K562 (cell line): ENCODE results near the gene CCDC78. TPM values are rescaled to one million over a fixed set of nuclear protein-coding genes. Genes with fewer than 3 reads are reported as not detected.

Source experiments
- COPS2 ChIP-seq: fragments of 450-650 bp; conservative IDR thresholded peaks from 2 replicates; pipeline ENCODE4 v1.6.1; 2016; ENCODE audit warnings: mild to moderate bottlenecking, moderate library complexity
- E2F6 ChIP-seq, 2 experiments: IDR thresholded peaks; 2 replicates each; pipeline ENCODE4 v1.6.1; 2011; ENCODE audit warnings: borderline replicate concordance in 1 of 2, control low read depth in 1 of 2, low read depth in 1 of 2, low read length in 1 of 2, mild to moderate bottlenecking in 1 of 2, mixed read lengths in 1 of 2, moderate library complexity in 1 of 2; ENCODE audit not compliant: insufficient read depth in 1 of 2, insufficient read length in 1 of 2, poor library complexity in 1 of 2, severe bottlenecking in 1 of 2; ENCODE audit errors: extremely low read depth in 1 of 2
- EP400 ChIP-seq: fragments of 450-650 bp; IDR thresholded peaks from 2 replicates; pipeline ENCODE4 v1.6.1; 2017; ENCODE audit warnings: antibody characterized with exemption, mild to moderate bottlenecking, moderate library complexity
- FOXJ2 ChIP-seq: fragments of 200-800 bp; sonication (Bioruptor generic); IDR thresholded peaks from 2 replicates; pipeline ENCODE4 v1.6.1; 2016; ENCODE audit warnings: missing genetic modification characterization, missing compliant biosample characterization
- HNRNPL ChIP-seq: fragments of 200-400 bp; formaldehyde crosslinking; IDR thresholded peaks from 2 replicates; pipeline ENCODE4 v1.6.1; 2017; ENCODE audit warnings: low read depth, mild to moderate bottlenecking, low read length
- JUN ChIP-seq, 2 experiments: sonication (generic) in 1 of 2; formaldehyde crosslinking in 1 of 2; IDR thresholded peaks; 2 replicates each; pipeline versions ENCODE4 v1.6.1 to v1.8.0; 2012 to 2022; ENCODE audit warnings: borderline replicate concordance in 2 of 2, mild to moderate bottlenecking in 2 of 2, improper control_type of control experiment in 1 of 2, low read depth in 1 of 2, low read length in 1 of 2, missing genetic modification reagents in 1 of 2
- NCOA4 ChIP-seq: fragments of 450-650 bp; IDR thresholded peaks from 2 replicates; pipeline ENCODE4 v1.6.1; 2018; ENCODE audit warnings: mild to moderate bottlenecking; ENCODE audit not compliant: partially characterized antibody
- NFIC ChIP-seq: fragments of 450-650 bp; IDR thresholded peaks from 2 replicates; pipeline ENCODE4 v1.6.1; 2017; ENCODE audit warnings: mild to moderate bottlenecking, inconsistent platforms
- REST ChIP-seq, 2 experiments: fragments of 450-650 bp; formaldehyde crosslinking in 1 of 2; IDR thresholded peaks; 2 replicates each; pipeline versions ENCODE4 v1.4.0 to v1.6.1; 2014 to 2020; ENCODE audit warnings: mild to moderate bottlenecking in 2 of 2, borderline replicate concordance in 1 of 2, low read depth in 1 of 2
- SUPT5H ChIP-seq: fragments of 450-650 bp; IDR thresholded peaks from 2 replicates; pipeline ENCODE4 v1.6.1; 2016
- TAF1 ChIP-seq: IDR thresholded peaks from 2 replicates; pipeline ENCODE4 v1.6.1; 2011; ENCODE audit warnings: mild to moderate bottlenecking, low read length, moderate library complexity; ENCODE audit not compliant: insufficient read depth, control insufficient read depth, severe bottlenecking; ENCODE audit errors: extremely low read depth
- YY1 ChIP-seq, 3 experiments: IDR thresholded peaks; 2 replicates each; pipeline ENCODE4 v1.6.1; 2011; ENCODE audit warnings: low read length in 2 of 3, mild to moderate bottlenecking in 2 of 3, moderate library complexity in 2 of 3, borderline replicate concordance in 1 of 3, control low read depth in 1 of 3, low read depth in 1 of 3; ENCODE audit not compliant: insufficient read depth in 3 of 3, insufficient replicate concordance in 2 of 3, control insufficient read depth in 1 of 3, insufficient read length in 1 of 3; ENCODE audit errors: extremely low read depth in 1 of 3
- polyA plus RNA-seq, 8 experiments: library from polyadenylated mRNA; depleted of rRNA in 4 of 8; stranded (reverse) in 5 of 8; unstranded in 3 of 8; fragments of >200 nt; fragmentation: Nextera tagmentation in 2 of 8; fragmentation: Illumina TruSeq in 1 of 8; extraction: Ambion mirVana in 2 of 8; extraction: Trizol in 1 of 8; gene quantifications; 2 replicates each; pipeline versions ENCODE4 v1.2.1 to v1.2.3, GENCODE V29; 2011 to 2014; ENCODE audit warnings: inconsistent platforms in 1 of 8, missing spikeins in 1 of 8
- total RNA-seq, 7 experiments: library from RNA; depleted of rRNA in 6 of 7; stranded (reverse); fragments of >200 nt in 6 of 7; fragmentation: Illumina TruSeq in 2 of 7; extraction: Trizol in 2 of 7; gene quantifications; 2 replicates each; pipeline versions ENCODE4 v1.2.1 to v1.2.3, GENCODE V29; 2011 to 2021; ENCODE audit warnings: low replicate concordance in 1 of 7

CCDC78 gene
- total and polyA plus RNA-seq, 9 of the 15 experiments (the other 6 are each of a cell fraction or from before 2014, with no cell fraction given), result 0.24 to 17.7 (median 2.9) TPM

GRCh38 chr16:695355-696089 lies 30.7 kb downstream of the CCDC78 start (continued):
- TF ChIP-seq NCOA4 (no peak), TAF1 (peak; percentile 24), COPS2 (no peak), JUN (IDR thresholded peaks at IDR 0.05; ENCODE audit: borderline replicate concordance, low read depth, low read length) (no peak), JUN (CRISPR knock-in tag; IDR thresholded peaks at IDR 0.05; ENCODE audit: borderline replicate concordance) (peak; percentile 92), YY1 (IDR thresholded peaks at IDR 0.05; ENCODE audit: borderline replicate concordance in 1 of 3, control insufficient read depth in 1 of 3, extremely low read depth in 1 of 3, insufficient read depth in 3 of 3, insufficient read length in 1 of 3, insufficient replicate concordance in 2 of 3, low read depth in 1 of 3, low read length in 2 of 3) (peak in 2 of 3 experiments; percentile 26 to 59), FOXJ2 (tag) (0 out of 2 replicates have a peak, but pooled peaks have one; percentile 20), HNRNPL (peak; percentile 87; the same call in 1 of the 2 replicates), REST (IDR thresholded peaks at IDR 0.05; ENCODE audit: borderline replicate concordance) (peak; percentile 41), REST (CRISPR knock-in tag; IDR thresholded peaks at IDR 0.05; ENCODE audit: low read depth) (0 out of 2 replicates have a peak, but pooled peaks have one; percentile 64), E2F6 (IDR thresholded peaks at IDR 0.05; ENCODE audit: borderline replicate concordance in 1 of 2, extremely low read depth in 1 of 2, insufficient read depth in 1 of 2, insufficient read length in 1 of 2, low read depth in 1 of 2, low read length in 1 of 2, poor library complexity in 1 of 2, severe bottlenecking in 1 of 2) (peak; percentile 77 to 91), EP400 (peak; percentile 83; the same call in 1 of the 2 replicates), NFIC (0 out of 2 replicates have a peak, but pooled peaks have one; percentile 17), SUPT5H (peak; percentile 54; the same call in 1 of the 2 replicates)
